Measurements from ENCODE around the gene ARHGEF3.

- TF ChIP-seq CTCF (IDR thresholded peaks at IDR 0.05) = no peak
- TF ChIP-seq POLR2A (IDR thresholded peaks at IDR 0.05) = no peak
Observed at GRCh38 chr3:56764904-56765547, 36.7 kb downstream of the ARHGEF3 start.

Data from uterus (tissue), 2 donors.